WERI-Rb-1 (cell line): ENCODE measurements around the gene USP4.

Source experiments
- DNase-seq: peaks from one replicate; pipeline ENCODE4 v3.0.0-alpha.2; 2020
- H3K27ac ChIP-seq: fragments of 250-450 bp; sonication (Bioruptor Pico); 2 replicates; pipeline ENCODE4 v1.5.1; 2020; ENCODE audit warnings: mild to moderate bottlenecking, moderate library complexity
- H3K27me3 ChIP-seq: fragments of 250-450 bp; sonication (Bioruptor Pico); 2 replicates; pipeline ENCODE4 v1.5.1; 2021; ENCODE audit warnings: mild to moderate bottlenecking, low read depth, moderate library complexity; ENCODE audit not compliant: insufficient read depth, severe bottlenecking
- H3K36me3 ChIP-seq: fragments of 250-450 bp; sonication (Bioruptor Pico); 2 replicates; pipeline ENCODE4 v1.5.1; 2020; ENCODE audit warnings: mild to moderate bottlenecking, moderate library complexity
- H3K4me3 ChIP-seq: 2 replicates; pipeline ENCODE4 v1.5.1; 2011; ENCODE audit warnings: low read depth, mild to moderate bottlenecking, control low read depth, low read length
- H3K9me3 ChIP-seq: fragments of 250-450 bp; sonication (Bioruptor Pico); 2 replicates; pipeline ENCODE4 v1.5.1; 2021; ENCODE audit warnings: mild to moderate bottlenecking, moderate library complexity; ENCODE audit not compliant: severe bottlenecking
- TF ChIP-seq, protein P1 (sequence below): IDR thresholded peaks from 2 replicates; pipeline ENCODE4 v1.5.1; 2011; ENCODE audit warnings: low read depth, mild to moderate bottlenecking, control low read depth, inconsistent platforms, low read length

USP4 gene

GRCh38 chr3:49269443-49270155 lies 70.3 kb downstream of the USP4 start:
- Histone ChIP-seq H3K27ac (no peak overlapping the region), H3K36me3 (peaks cover 21% of the 10 kb centered on the region), H3K27me3 (no peaks in the 10 kb centered on the region), H3K4me3 (no peak overlapping the region), H3K9me3 (no peaks in the 10 kb centered on the region)
- DNase-seq = no peak
- TF ChIP-seq, protein P1, sequence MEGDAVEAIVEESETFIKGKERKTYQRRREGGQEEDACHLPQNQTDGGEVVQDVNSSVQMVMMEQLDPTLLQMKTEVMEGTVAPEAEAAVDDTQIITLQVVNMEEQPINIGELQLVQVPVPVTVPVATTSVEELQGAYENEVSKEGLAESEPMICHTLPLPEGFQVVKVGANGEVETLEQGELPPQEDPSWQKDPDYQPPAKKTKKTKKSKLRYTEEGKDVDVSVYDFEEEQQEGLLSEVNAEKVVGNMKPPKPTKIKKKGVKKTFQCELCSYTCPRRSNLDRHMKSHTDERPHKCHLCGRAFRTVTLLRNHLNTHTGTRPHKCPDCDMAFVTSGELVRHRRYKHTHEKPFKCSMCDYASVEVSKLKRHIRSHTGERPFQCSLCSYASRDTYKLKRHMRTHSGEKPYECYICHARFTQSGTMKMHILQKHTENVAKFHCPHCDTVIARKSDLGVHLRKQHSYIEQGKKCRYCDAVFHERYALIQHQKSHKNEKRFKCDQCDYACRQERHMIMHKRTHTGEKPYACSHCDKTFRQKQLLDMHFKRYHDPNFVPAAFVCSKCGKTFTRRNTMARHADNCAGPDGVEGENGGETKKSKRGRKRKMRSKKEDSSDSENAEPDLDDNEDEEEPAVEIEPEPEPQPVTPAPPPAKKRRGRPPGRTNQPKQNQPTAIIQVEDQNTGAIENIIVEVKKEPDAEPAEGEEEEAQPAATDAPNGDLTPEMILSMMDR = no peak

GRCh38 chr3:49266410-49267095 lies 73.3 kb downstream of the USP4 start:
- no peaks in the 10 kb centered on the region for H3K27me3 ChIP-seq
- no peaks in the 10 kb centered on the region for H3K9me3 ChIP-seq
- peaks cover 16% of the 10 kb centered on the region for H3K36me3 ChIP-seq
- no peak overlapping the region for H3K27ac ChIP-seq
- H3K4me3 ChIP-seq = no peak overlapping the region
- TF ChIP-seq, protein P1 = no peak
- DNase-seq = no peak

DNA sequence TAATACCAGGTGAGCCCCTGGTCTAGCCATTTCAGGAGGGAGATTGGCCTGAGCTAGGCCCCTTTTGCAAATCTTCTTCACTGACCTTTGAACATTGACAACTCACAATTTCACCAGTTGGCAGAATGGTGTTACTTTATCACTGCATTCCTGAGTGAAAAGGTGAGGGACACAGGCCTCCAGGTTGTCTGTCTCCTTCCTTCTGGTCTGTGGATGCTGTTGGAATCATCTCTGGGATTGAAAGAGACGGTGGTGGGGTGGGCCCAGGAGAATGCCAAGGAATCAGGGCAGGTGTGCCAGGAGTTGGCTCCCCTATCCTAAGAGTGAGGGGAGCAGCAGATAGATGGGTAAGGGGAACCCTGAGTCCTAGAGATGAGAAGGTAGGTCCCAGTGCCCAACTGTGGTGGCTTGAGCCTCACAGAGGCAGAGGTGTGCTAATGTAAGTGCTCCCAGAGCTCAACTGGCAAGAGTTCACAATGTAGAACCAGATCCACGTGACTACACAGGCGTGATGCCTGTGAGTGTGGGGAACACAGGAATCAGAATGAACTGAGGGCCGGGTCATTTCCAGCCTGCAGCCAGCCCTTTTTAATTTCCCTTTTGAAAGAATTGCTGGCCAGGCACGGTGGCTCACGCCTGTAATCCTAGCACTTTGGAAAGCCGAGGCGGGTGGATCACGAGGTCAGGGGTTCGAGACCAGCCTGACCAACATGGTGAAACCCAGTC lies 74.0 kb downstream of the USP4 start:
- H3K36me3 ChIP-seq = peaks cover 10% of the 10 kb centered on the region
- H3K4me3 ChIP-seq = no peak overlapping the region
- TF ChIP-seq, protein P1 = no peak
- H3K27me3 ChIP-seq = no peaks in the 10 kb centered on the region
- no peaks in the 10 kb centered on the region for H3K9me3 ChIP-seq
- H3K27ac ChIP-seq = no peak overlapping the region
- no peak for DNase-seq

DNA sequence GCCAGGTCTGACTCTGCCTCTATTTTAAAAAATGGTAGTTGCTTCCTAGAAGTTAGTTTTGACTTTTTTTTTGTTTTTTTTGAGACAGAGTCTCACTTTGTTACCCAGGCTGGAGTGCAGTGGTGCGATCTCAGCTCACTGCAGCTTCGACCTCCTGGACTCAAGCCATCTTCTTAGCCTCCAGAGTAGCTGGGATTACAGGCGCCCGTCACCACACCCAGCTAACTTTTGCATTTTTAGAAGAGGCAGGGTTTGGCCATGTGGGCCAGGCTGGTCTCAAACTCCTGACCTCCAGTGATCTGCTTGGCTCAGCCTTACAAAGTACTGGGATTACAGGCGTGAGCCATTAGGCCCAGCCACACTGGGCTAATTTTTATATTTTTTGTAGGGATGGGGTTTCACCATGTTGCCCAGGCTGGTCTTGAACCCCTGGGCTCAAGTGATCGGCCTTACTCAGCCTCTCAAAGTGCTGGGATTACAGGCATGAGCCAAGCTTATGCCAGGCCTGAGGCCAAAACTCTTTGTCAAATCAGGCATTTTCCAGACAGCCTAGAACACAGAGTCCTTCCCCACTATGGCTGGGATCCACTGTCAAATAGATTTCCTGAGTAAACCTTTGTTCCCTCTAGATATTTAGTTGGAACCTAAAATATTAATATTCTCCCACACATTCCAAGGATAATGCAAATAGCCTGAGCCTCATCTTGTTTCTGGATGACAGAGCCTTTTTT lies 76.5 kb downstream of the USP4 start:
- no peak for DNase-seq
- no peaks in the 10 kb centered on the region for H3K27me3 ChIP-seq
- no peak overlapping the region for H3K27ac ChIP-seq
- H3K9me3 ChIP-seq = no peaks in the 10 kb centered on the region
- no peak overlapping the region for H3K4me3 ChIP-seq
- H3K36me3 ChIP-seq = peaks cover 6% of the 10 kb centered on the region; the same call in 1 of the 2 replicates
- TF ChIP-seq, protein P1 = no peak

GRCh38 chr3:49260806-49261324 lies 79.0 kb downstream of the USP4 start:
- H3K9me3 ChIP-seq = no peaks in the 10 kb centered on the region
- H3K36me3 ChIP-seq = no peaks in the 10 kb centered on the region
- TF ChIP-seq, protein P1 = no peak
- no peak overlapping the region for H3K4me3 ChIP-seq
- no peaks in the 10 kb centered on the region for H3K27me3 ChIP-seq
- no peak overlapping the region for H3K27ac ChIP-seq
- no peak for DNase-seq
